Measurements from ENCODE around the gene MED12L.

DNA sequence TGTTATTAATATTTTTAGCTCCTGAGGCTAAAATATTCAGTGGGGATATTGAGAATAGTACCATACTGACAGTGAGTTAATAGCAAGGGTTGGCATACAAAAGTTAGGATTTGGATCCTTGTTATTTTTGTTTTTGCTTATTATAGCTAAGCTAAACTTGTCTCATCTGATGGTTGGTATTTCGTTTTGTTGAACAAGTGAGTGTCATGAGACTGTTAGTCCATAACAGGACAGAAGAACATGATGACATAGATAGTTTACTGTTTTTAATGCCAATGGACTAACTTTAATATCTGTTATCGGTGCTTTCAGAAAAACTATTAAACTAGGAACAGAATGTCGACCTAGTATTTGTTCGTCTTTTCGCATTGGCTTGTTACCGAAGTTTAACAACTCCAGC lies 69.1 kb downstream of the MED12L start:
- TF ChIP-seq, protein P1, sequence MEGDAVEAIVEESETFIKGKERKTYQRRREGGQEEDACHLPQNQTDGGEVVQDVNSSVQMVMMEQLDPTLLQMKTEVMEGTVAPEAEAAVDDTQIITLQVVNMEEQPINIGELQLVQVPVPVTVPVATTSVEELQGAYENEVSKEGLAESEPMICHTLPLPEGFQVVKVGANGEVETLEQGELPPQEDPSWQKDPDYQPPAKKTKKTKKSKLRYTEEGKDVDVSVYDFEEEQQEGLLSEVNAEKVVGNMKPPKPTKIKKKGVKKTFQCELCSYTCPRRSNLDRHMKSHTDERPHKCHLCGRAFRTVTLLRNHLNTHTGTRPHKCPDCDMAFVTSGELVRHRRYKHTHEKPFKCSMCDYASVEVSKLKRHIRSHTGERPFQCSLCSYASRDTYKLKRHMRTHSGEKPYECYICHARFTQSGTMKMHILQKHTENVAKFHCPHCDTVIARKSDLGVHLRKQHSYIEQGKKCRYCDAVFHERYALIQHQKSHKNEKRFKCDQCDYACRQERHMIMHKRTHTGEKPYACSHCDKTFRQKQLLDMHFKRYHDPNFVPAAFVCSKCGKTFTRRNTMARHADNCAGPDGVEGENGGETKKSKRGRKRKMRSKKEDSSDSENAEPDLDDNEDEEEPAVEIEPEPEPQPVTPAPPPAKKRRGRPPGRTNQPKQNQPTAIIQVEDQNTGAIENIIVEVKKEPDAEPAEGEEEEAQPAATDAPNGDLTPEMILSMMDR (conservative IDR thresholded peaks at IDR 0.05; ENCODE audit: low read length): no peak
- TF ChIP-seq EZH2phosphoT487 (IDR thresholded peaks at IDR 0.05; ENCODE audit: borderline replicate concordance, low read depth, low read length): no peak

Measured in OCI-LY7 (cell line).